ENCODE data around the gene TMPRSS3. TPM values are rescaled to one million over a fixed set of nuclear protein-coding genes. Genes with fewer than 3 reads are reported as not detected.

TMPRSS3 gene
- total RNA-seq, 2 experiments from 2014 or later = 123 to 134 TPM

GRCh38 chr21:42332557-42333317 is 63.1 kb downstream of the TMPRSS3 start:
- H3K4me3 Mint-ChIP-seq = no peak overlapping the region
- intact Hi-C loops (cut with micrococcal nuclease) = no loop called here
- ChIA-PET POLR2A (interaction anchor here (0.6 kb wide), 1 partner anchor 90 kb away, joined by 3 read pairs; no protein-coding TSS in a partner anchor), CTCF (no interaction called here)
- no peak overlapping the region for H3K27ac Mint-ChIP-seq
- H3K9me3 Mint-ChIP-seq = peaks cover 11% of the 10 kb centered on the region
- ATAC-seq (no peak), DNase-seq (no peak)
- H3K4me1 Mint-ChIP-seq (ENCODE audit: low read depth) = peaks cover 7% of the 10 kb centered on the region
- TF ChIP-seq CTCF (IDR thresholded peaks at IDR 0.05) = no peak
- H3K36me3 Mint-ChIP-seq (ENCODE audit: low read depth) = no peaks in the 10 kb centered on the region
- no peaks in the 10 kb centered on the region for H3K27me3 Mint-ChIP-seq

GRCh38 chr21:42331660-42332059 is 64.2 kb downstream of the TMPRSS3 start:
- Mint-ChIP-seq H3K4me3 (no peak overlapping the region), H3K27me3 (no peaks in the 10 kb centered on the region), H3K27ac (no peak overlapping the region), H3K9me3 (peaks cover 10% of the 10 kb centered on the region), H3K4me1 (ENCODE audit: low read depth) (no peaks in the 10 kb centered on the region), H3K36me3 (ENCODE audit: low read depth) (no peaks in the 10 kb centered on the region)
- no peak for TF ChIP-seq CTCF (IDR thresholded peaks at IDR 0.05)
- POLR2A ChIA-PET = no interaction called here
- DNase-seq = no peak
- CTCF ChIA-PET = no interaction called here
- no peak for ATAC-seq
- intact Hi-C loops (cut with micrococcal nuclease) = no loop called here

- ATAC-seq (peak; percentile 39), DNase-seq (no peak)
- CTCF ChIA-PET = interaction anchor here (1.0 to 1.3 kb wide), 2 partner anchors 21 to 213 kb away, joined by 3 to 6 read pairs; no protein-coding TSS in a partner anchor
- H3K27ac Mint-ChIP-seq = no peak overlapping the region
- POLR2A ChIA-PET = no interaction called here
- H3K9me3 Mint-ChIP-seq = peaks cover 10% of the 10 kb centered on the region
- no peaks in the 10 kb centered on the region for H3K27me3 Mint-ChIP-seq
- no peaks in the 10 kb centered on the region for H3K4me1 Mint-ChIP-seq (ENCODE audit: low read depth)
- intact Hi-C loops (cut with micrococcal nuclease) = no loop called here
- no peaks in the 10 kb centered on the region for H3K36me3 Mint-ChIP-seq (ENCODE audit: low read depth)
- no peak overlapping the region for H3K4me3 Mint-ChIP-seq
- TF ChIP-seq CTCF (IDR thresholded peaks at IDR 0.05) = no peak
Observed at GRCh38 chr21:42330380-42331371, 65.2 kb downstream of the TMPRSS3 start.

GRCh38 chr21:42324896-42325295 is 71.0 kb downstream of the TMPRSS3 start:
- ATAC-seq = no peak

More at GRCh38 chr21:42324896-42325295, 71.0 kb downstream of the TMPRSS3 start:
- no peak overlapping the region for H3K4me3 Mint-ChIP-seq
- no peaks in the 10 kb centered on the region for H3K4me1 Mint-ChIP-seq (ENCODE audit: low read depth)
- no peak for TF ChIP-seq CTCF (IDR thresholded peaks at IDR 0.05)
- intact Hi-C loops (cut with micrococcal nuclease) = no loop called here
- ChIA-PET POLR2A (no interaction called here), CTCF (interaction anchor here (0.9 to 2.0 kb wide), 3 partner anchors 12 to 15 kb away, joined by 3 to 7 read pairs (median 4); no protein-coding TSS in a partner anchor)
- H3K36me3 Mint-ChIP-seq (ENCODE audit: low read depth) = no peaks in the 10 kb centered on the region
- no peaks in the 10 kb centered on the region for H3K9me3 Mint-ChIP-seq
- DNase-seq = no peak
- H3K27ac Mint-ChIP-seq = no peak overlapping the region
- H3K27me3 Mint-ChIP-seq = peaks cover 5% of the 10 kb centered on the region

Other genes starting within 250 kb of the TMPRSS3 start
- gene ABCG1, start 176.9 kb downstream of the TMPRSS3 start, total RNA-seq = 10 to 100 TPM; 12.1 to 12.7 TPM
- not detected for gene TFF3, start 80.6 kb downstream of the TMPRSS3 start, total RNA-seq
- gene TFF2, start 45.1 kb downstream of the TMPRSS3 start, total RNA-seq = not detected
- gene TFF1, start 29.5 kb downstream of the TMPRSS3 start, total RNA-seq = 1 to 10 TPM in 1 of 2 experiments, not detected in 1; 1.1 TPM
- 10 to 100 TPM; 48.7 to 52.9 TPM for gene UBASH3A, start 7.8 kb upstream of the TMPRSS3 start, total RNA-seq
- not detected for gene RSPH1, start 100.2 kb upstream of the TMPRSS3 start, total RNA-seq
- gene SLC37A1, start 117.8 kb upstream of the TMPRSS3 start, total RNA-seq = 10 to 100 TPM; 12.8 to 14.9 TPM